ENCODE data around the gene TNK1. TPM values are rescaled to one million over a fixed set of nuclear protein-coding genes. Genes with fewer than 3 reads are reported as not detected.

Gene TNK1
- polyA plus RNA-seq, 1 donor from 2014 or later, result 0.83 TPM

DNA sequence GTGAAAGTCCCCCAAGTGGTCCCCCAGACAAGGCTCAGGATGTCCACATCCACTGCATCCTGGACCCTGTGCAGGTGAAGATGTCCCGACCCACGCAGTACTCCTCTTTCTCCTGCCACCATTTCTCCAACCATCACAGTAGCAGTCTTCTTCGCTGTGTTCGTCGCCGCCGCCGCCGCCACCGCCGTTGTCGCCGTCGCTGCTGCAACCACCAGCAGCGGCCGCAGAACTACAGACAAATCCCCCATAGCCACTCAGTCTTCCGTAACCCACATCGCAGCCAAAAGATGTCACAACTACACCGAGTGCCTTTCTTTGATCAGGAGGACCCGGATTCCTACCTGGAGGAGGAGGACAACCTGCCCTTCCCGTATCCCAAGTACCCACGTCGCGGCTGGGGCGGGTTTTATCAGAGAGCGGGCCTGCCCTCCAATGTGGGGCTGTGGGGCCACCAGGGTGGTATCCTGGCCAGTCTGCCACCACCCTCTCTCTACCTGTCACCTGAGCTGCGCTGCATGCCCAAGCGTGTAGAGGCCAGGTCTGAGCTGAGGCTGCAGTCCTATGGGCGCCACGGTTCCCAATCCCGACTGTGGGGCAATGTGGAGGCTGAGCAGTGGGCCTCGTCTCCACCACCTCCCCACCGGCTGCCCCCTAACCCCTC, 45.4 kb downstream of the TNK1 start:
- H3K27ac ChIP-seq (ENCODE audit: low read length), result no peak overlapping the region
- H3K9me3 ChIP-seq (ENCODE audit: low read length), result no peaks in the 10 kb centered on the region
- TF ChIP-seq, protein P1, sequence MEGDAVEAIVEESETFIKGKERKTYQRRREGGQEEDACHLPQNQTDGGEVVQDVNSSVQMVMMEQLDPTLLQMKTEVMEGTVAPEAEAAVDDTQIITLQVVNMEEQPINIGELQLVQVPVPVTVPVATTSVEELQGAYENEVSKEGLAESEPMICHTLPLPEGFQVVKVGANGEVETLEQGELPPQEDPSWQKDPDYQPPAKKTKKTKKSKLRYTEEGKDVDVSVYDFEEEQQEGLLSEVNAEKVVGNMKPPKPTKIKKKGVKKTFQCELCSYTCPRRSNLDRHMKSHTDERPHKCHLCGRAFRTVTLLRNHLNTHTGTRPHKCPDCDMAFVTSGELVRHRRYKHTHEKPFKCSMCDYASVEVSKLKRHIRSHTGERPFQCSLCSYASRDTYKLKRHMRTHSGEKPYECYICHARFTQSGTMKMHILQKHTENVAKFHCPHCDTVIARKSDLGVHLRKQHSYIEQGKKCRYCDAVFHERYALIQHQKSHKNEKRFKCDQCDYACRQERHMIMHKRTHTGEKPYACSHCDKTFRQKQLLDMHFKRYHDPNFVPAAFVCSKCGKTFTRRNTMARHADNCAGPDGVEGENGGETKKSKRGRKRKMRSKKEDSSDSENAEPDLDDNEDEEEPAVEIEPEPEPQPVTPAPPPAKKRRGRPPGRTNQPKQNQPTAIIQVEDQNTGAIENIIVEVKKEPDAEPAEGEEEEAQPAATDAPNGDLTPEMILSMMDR (IDR thresholded peaks at IDR 0.05; ENCODE audit: poor library complexity, severe bottlenecking), result no peak
- TF ChIP-seq MXI1 (conservative IDR thresholded peaks at IDR 0.05; ENCODE audit: poor library complexity, severe bottlenecking) (no peak), EZH2 (IDR thresholded peaks at IDR 0.05; ENCODE audit: borderline replicate concordance, insufficient read depth, low read length, poor library complexity, severe bottlenecking) (no peak), SMC3 (conservative IDR thresholded peaks at IDR 0.05; ENCODE audit: poor library complexity) (no peak), POLR2AphosphoS5 (IDR thresholded peaks at IDR 0.05) (no peak)
- TF ChIP-seq, protein P2, sequence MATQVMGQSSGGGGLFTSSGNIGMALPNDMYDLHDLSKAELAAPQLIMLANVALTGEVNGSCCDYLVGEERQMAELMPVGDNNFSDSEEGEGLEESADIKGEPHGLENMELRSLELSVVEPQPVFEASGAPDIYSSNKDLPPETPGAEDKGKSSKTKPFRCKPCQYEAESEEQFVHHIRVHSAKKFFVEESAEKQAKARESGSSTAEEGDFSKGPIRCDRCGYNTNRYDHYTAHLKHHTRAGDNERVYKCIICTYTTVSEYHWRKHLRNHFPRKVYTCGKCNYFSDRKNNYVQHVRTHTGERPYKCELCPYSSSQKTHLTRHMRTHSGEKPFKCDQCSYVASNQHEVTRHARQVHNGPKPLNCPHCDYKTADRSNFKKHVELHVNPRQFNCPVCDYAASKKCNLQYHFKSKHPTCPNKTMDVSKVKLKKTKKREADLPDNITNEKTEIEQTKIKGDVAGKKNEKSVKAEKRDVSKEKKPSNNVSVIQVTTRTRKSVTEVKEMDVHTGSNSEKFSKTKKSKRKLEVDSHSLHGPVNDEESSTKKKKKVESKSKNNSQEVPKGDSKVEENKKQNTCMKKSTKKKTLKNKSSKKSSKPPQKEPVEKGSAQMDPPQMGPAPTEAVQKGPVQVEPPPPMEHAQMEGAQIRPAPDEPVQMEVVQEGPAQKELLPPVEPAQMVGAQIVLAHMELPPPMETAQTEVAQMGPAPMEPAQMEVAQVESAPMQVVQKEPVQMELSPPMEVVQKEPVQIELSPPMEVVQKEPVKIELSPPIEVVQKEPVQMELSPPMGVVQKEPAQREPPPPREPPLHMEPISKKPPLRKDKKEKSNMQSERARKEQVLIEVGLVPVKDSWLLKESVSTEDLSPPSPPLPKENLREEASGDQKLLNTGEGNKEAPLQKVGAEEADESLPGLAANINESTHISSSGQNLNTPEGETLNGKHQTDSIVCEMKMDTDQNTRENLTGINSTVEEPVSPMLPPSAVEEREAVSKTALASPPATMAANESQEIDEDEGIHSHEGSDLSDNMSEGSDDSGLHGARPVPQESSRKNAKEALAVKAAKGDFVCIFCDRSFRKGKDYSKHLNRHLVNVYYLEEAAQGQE (IDR thresholded peaks at IDR 0.05; ENCODE audit: borderline replicate concordance), result no peak
- H3F3A ChIP-seq (ENCODE audit: insufficient read depth, low read length, poor library complexity, severe bottlenecking), result no peaks in the 10 kb centered on the region
- no peak overlapping the region for H2AFZ ChIP-seq (ENCODE audit: low read depth, low read length)
- H3K9me2 ChIP-seq (ENCODE audit: insufficient read depth, low read length), result no peaks in the 10 kb centered on the region
- H3K36me3 ChIP-seq (ENCODE audit: insufficient read depth, low read length), result no peaks in the 10 kb centered on the region
- H3K4me3 ChIP-seq (ENCODE audit: low read length), result no peak overlapping the region
- no peaks in the 10 kb centered on the region for H3K27me3 ChIP-seq (ENCODE audit: insufficient read depth, low read depth, low read length)
- H3K9ac ChIP-seq (ENCODE audit: low read length), result no peak overlapping the region
- H3K4me2 ChIP-seq (ENCODE audit: low read length), result no peak overlapping the region
- H3K79me2 ChIP-seq (replicated peaks; ENCODE audit: insufficient read depth, low read length), result no peaks in the 10 kb centered on the region
- H4K20me1 ChIP-seq (ENCODE audit: insufficient read depth), result no peaks in the 10 kb centered on the region

DNA sequence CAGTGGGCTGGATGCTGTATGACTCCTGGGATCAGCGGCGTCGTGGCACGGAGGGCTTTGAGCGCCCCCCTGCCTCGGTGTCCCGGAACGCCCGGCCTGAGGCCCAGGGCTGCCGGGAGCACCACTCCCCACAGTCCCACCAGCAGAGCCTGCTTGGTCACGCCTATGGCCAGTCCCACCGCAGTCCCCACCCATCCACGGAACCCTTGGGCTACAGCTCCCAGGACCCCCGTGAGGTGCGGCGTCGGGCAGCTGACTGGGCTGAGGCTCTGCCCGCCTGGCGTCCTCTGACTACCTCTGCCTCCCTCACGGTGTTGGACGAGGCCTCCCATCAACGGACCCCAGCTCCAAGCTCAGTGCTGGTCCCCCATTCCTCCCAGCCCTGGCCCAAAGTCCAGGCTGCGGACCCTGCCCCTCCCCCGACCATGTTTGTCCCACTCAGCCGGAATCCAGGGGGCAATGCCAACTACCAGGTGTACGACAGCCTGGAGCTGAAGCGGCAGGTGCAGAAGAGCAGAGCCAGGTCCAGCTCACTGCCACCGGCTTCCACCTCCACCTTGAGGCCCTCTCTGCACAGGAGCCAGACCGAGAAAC, 46.1 kb downstream of the TNK1 start:
- no peaks in the 10 kb centered on the region for H3K36me3 ChIP-seq (ENCODE audit: insufficient read depth, low read length)

More for the DNA sequence above, 46.1 kb downstream of the TNK1 start:
- H3K4me2 ChIP-seq (ENCODE audit: low read length), result no peak overlapping the region
- H3K4me3 ChIP-seq (ENCODE audit: low read length), result no peak overlapping the region
- H3K9ac ChIP-seq (ENCODE audit: low read length), result no peak overlapping the region
- H3K9me2 ChIP-seq (ENCODE audit: insufficient read depth, low read length), result no peaks in the 10 kb centered on the region
- H3K27me3 ChIP-seq (ENCODE audit: insufficient read depth, low read depth, low read length), result no peaks in the 10 kb centered on the region
- H3K27ac ChIP-seq (ENCODE audit: low read length), result no peak overlapping the region
- no peak overlapping the region for H2AFZ ChIP-seq (ENCODE audit: low read depth, low read length)
- no peaks in the 10 kb centered on the region for H4K20me1 ChIP-seq (ENCODE audit: insufficient read depth)
- no peaks in the 10 kb centered on the region for H3K9me3 ChIP-seq (ENCODE audit: low read length)
- H3K79me2 ChIP-seq (replicated peaks; ENCODE audit: insufficient read depth, low read length), result no peaks in the 10 kb centered on the region
- no peak for TF ChIP-seq TAF1 (IDR thresholded peaks at IDR 0.05; ENCODE audit: low read depth)
- no peak for TF ChIP-seq RAD21 (conservative IDR thresholded peaks at IDR 0.05)
- TF ChIP-seq EP300 (conservative IDR thresholded peaks at IDR 0.05; ENCODE audit: poor library complexity, severe bottlenecking), result no peak
- TF ChIP-seq SMC3 (conservative IDR thresholded peaks at IDR 0.05; ENCODE audit: poor library complexity), result no peak
- TF ChIP-seq, protein P2 (IDR thresholded peaks at IDR 0.05; ENCODE audit: borderline replicate concordance), result no peak
- H3F3A ChIP-seq (ENCODE audit: insufficient read depth, low read length, poor library complexity, severe bottlenecking), result no peaks in the 10 kb centered on the region

All from neural cell (in vitro differentiated cells).